Measurements from ENCODE around the gene RTN4RL2.
"Not testable (repeated sequence)": the region's sequence is repeated elsewhere in the genome, so short reads cannot be mapped to it uniquely, and the experiment has no call there.

Gene RTN4RL2

DNA sequence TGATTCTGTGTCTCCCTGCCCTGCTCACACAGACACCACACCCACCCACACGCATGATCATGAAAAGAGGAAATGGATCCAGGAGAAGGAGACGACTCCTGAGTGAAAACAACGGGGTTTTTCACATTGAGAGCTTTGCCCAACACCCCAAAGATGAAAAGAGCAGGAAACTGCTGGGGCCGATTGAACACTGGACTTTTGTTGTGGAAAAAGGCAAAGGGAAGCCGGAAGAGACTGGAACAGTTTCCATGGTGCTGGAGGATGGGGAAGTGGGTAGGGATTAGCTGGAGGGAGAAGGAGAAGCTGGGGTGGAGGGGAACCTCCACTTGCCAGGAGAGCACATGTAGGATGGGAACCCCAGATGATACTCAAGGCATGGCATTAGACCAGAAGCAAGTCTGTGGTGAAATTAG lies 28.2 kb upstream of the RTN4RL2 start:
- no peak for DNase-seq (ENCODE audit: low read depth in 1 of 2, low spot score in 1 of 2)

DNA sequence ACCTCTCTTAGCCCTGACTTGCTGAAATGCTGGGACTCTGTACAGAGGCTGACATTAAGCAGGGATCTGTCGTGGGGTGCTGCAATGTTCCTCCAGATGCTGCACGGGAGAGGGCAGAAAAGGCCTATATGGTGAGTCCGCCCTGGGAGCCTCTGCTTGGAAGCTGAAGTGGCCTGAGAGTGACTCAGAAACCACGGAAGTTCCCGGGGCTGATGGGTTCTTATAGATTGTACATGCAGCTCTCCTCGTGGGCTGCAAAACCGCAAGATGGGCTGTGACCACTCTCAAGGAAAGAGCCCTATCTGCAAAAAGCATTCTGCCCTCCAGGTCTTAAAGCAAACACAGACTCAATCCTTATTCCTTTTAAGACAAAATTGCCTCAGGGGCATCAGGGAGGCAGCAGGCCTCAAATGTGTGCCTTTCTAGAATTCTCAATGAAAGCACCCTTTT lies 27.6 kb upstream of the RTN4RL2 start:
- DNase-seq (ENCODE audit: low read depth in 1 of 2, low spot score in 1 of 2): no peak

DNA sequence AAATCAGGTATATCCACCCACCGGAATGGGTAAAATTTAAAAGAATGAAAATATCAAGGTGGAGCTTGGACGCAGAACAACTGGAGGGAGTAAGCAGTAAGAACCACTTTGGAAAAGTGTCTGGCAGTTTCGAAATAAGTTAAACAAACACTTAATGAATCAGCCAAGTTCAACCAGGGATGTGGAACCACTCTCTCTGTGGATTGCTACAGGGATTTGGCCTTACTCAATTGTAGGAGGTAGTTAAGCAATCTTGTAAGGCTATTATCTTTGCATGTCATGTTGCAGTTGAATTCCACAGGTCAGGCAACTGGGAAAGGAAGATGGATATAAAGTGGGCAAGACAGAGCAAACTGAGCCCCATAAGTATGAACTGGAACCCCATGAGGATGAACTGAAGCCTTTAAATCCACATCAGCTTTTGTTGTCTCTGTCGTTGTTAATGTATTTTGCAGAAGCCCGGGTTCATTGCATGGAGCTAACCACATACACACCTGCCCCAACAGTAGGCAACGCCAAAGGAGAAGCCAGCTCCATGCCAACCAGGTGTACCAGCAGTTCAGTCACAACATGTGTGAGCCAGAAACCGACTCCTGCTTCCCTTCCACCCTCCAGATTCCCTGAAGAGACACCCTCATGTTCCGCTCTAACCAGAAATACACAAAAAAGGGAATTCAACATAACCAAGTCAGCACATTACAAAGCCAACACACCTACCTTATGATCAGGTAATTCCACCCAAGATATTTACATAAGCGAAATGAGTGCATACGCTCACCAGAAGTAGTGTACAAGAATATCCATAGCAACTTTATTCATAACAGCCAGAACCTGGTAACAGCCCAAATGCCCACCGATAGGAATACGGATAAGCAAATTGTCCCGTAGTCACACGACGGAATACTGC lies 25.4 kb upstream of the RTN4RL2 start:
- no peak for DNase-seq (ENCODE audit: low read depth in 1 of 2, low spot score in 1 of 2)

GRCh38 chr11:57436031-57436430 lies 24.3 kb upstream of the RTN4RL2 start:
- no peak for DNase-seq (ENCODE audit: low read depth in 1 of 2, low spot score in 1 of 2)

DNA sequence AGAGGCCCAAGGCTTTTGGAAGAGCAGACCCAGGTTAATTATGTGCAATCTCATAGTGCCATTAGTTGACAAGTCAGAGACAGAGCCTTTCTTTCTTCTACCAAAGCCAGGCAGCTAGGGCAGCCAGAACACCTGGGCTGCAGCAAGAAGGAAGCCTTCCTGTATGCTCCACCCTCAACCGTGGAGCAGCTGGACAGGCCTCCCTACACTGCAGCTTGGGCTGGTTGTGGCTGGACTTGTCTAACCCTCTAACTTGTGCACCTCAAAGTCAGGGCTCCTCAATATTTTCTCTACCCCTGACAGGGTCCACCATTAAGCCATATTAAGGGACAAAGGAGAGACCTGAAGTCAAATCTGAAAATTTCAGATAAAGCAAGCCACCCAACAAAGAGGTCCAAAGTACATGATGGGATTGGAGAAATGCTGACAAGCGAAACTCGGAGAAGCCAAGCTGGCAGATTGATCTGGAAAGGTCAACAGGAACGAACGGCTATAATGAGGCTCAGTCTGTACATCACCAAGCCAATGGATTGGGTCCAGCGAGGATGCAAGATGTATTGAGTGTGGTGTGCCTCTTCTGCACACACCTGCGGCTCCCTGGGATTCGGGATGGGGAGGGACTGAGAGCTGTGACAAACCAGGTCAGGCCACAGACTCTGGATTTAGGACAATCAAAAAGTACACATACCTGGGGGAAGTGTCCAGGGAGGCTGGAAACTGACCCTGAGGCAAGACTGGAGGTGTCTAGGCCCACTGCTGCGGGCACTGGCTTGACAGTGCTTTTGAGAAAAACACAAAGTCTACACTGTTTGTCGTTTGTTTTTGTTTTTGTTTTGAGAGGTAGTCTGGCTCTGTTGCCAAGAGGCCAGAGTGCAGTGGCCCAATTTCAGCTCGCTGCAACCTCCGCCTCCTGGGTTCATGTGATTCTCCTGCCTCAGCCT lies 21.7 kb upstream of the RTN4RL2 start:
- DNase-seq (ENCODE audit: low read depth in 1 of 2, low spot score in 1 of 2): no peak

DNA sequence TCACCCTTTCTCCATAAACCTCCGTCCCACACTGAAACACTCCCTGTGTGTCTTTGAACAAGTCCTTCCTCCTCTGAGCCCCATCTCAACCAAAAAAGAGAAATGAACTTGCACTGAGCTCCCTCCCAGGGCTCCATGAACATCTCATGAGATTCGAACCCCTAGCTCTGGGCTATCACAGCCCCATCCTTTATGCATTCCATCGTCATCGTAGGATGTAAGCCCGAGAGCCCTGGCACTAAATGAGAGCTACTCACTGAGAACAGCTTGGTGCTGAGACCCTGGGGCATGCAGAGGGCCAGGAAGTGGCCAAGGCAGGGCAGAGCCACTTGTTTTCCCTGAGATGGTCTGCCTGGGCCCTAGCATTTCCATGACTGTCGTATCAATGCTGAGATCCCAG lies 20.5 kb upstream of the RTN4RL2 start:
- DNase-seq (ENCODE audit: low read depth in 1 of 2, low spot score in 1 of 2): no peak

DNA sequence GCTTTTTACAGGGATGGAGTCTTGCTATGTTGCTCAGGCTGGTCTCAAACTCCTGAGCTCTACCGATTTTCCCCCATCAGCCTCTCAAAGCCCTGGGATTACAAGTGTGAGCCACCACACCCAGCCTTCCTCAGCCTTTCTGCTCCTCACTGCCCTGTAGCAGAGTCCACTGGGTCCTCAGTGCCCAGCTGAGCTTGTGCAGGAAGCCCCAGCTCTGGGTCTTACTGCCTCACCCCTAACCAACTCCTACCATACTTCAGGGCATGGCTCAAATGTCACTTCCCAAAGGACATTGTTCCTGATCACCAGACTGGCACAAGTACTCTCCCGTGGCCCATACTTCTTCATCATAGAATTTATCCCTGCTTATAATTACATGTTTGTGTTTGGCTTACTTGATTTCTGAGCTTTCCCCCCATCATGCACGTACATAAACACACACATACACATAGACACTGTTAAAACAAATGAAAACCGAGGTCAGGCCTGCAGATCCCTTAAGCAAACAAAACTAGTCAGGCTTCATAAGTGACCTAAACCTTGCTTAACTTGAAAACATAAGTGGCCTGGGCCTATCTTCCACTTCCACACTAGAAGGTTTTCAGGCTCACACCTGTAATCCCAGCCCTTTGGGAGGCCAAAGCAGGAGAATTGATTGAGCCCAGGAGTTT lies 19.4 kb upstream of the RTN4RL2 start:
- DNase-seq (ENCODE audit: low read depth in 1 of 2, low spot score in 1 of 2): no peak

DNA sequence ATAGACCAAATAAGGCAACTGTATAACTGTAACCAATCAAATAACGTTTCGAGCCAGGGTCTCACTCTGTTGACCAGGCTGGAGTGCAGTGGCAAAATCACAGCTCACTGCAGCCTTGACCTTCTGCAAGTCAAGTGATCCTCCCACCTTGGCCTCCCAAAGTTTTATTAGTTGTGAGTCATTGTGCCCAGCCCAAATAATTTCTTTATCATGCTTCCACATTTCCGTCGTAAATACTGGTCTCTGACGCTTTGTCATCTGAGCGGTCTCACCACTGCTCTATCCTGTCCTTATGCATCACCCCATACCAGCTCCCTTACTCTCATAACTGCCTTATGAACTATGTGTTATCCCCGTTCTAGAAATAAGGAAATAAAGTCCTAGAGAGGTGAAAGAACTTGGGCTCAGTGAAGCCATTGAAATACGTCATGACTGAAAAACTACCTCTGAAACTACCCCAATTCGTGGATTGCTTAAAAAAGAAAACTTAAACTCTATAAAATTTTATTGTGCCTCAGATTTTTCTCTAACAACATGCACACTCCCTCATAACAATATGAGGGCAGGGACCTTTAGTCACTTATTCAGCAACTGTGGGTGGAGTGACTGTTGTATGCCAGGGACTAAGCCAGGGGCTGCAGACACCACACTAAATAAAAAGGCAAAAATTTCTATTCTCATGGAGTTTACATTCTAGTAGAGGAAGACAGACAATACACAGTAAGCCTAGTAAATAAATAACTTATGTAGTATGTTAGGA lies 15.8 kb upstream of the RTN4RL2 start:
- DNase-seq (ENCODE audit: low read depth in 1 of 2, low spot score in 1 of 2): no peak

GRCh38 chr11:57445122-57445394 lies 15.3 kb upstream of the RTN4RL2 start:
- not testable (repeated sequence) for DNase-seq (ENCODE audit: low read depth in 1 of 2, low spot score in 1 of 2)

DNA sequence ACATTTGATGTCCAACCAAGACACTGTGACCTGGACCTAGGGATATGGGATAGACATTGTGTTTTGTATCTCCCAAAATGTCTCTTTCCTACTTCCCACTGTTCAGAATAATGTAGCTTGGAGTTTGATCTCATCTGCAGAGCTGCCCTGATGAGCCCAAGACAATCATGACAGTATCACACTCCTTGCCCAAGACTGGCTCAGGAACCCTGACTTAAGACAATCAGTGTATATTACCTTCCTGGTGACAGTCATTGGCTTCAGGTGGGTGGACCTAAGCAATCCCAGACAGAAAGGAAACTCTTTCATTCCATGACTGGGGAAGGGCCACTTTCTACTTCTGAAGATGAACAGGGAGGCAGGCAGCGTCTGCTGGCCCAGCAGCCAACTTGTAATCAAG lies 14.3 kb upstream of the RTN4RL2 start:
- DNase-seq (ENCODE audit: low read depth in 1 of 2, low spot score in 1 of 2): no peak

DNA sequence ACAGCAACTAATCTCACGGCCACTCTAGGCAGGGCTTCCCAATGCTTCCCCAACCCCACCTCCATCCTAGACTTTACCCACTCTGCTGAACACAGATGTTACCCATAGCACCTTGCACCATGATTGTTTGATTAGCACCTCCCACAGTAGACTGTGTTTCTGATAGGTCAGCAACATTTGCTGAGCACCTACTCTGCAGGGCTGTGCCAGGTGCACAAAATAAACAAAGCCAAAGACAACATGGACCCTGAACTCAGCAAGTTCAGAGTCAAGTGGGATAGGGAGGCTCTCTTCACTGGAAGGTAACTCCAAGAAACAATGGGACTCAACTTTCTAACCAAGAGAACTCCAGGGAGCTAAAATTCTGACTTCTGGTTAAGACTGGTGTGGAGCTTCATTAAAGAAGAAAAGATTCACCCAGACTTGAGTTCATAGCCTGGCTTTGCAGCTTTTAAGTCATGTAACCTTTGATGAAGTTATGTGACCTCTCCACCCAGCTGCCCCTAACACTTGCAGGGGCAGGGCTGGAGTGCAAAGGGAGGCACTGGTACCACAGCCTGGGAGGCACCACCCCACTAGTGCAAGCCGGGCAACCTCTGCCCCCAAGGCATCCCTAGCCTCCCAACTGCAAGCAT lies 6.7 kb upstream of the RTN4RL2 start:
- DNase-seq (ENCODE audit: low read depth in 1 of 2, low spot score in 1 of 2): no peak

- DNase-seq (ENCODE audit: low read depth in 1 of 2, low spot score in 1 of 2): peak; percentile 53 to 58
These were observed 3.2 kb upstream of the RTN4RL2 start for GRCh38 chr11:57456960-57457642.

- DNase-seq (ENCODE audit: low read depth in 1 of 2, low spot score in 1 of 2): no peak
These were observed 2.7 kb upstream of the RTN4RL2 start for GRCh38 chr11:57457643-57458023.

DNA sequence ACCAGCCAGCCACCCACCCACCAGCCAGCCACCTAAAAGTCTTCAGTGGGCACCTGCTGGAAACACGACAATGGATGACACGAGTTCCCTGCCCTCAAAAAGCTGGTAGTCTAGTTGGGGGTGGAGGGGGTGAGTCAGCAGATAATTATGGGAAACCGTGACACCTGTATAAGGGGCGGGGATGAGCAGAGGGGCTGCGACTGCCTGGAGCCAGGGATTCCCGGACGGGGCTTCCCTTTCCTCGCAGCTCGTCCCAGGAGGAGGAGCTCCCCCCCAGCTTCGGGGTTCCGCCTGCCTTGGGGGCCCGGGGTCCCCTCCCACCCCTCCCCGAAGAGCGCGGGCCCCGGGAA lies 2.3 kb upstream of the RTN4RL2 start:
- peak in 1 of 2 donors; percentile 45 for DNase-seq (ENCODE audit: low read depth in 1 of 2, low spot score in 1 of 2)

DNA sequence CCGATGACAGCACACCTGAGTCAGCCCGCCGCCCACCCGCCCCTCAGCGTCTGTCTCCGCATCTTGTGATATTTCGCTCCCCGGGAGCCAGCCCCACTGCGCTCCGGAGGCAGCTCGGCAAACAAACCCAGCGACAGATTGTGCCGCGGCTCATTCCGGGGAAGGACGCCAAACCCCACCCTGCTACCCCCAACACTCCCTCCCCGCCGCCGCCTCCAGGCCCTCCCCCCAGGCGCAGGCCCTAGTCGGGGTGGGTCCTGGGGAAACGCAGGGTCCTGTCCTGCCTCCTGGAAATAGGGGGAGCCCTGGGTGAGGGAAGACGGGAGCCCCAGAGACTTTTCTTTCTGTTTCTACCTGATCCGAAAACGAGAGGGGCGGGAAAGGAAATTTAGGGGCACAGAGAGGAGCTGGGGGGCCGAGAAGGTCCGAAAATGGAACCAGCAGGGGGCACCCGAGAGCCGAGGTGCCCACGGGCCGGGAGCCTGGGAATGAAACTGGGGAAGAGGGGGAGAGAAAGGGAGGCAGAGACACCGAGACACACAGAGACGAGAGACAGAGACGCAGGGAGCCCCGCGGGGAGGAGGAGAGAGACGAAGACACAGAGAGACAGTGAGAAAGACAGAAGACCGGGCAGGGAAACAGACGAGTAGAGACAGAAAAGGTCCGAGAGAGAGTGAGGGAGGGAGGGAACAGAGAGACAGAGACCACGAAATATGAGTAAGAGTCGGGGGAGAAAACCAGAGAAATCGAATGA lies 1.7 kb upstream of the RTN4RL2 start:
- DNase-seq (ENCODE audit: low read depth in 1 of 2, low spot score in 1 of 2): no peak

GRCh38 chr11:57459164-57460021 lies 935 bp upstream of the RTN4RL2 start:
- no peak for DNase-seq (ENCODE audit: low read depth in 1 of 2, low spot score in 1 of 2)

DNA sequence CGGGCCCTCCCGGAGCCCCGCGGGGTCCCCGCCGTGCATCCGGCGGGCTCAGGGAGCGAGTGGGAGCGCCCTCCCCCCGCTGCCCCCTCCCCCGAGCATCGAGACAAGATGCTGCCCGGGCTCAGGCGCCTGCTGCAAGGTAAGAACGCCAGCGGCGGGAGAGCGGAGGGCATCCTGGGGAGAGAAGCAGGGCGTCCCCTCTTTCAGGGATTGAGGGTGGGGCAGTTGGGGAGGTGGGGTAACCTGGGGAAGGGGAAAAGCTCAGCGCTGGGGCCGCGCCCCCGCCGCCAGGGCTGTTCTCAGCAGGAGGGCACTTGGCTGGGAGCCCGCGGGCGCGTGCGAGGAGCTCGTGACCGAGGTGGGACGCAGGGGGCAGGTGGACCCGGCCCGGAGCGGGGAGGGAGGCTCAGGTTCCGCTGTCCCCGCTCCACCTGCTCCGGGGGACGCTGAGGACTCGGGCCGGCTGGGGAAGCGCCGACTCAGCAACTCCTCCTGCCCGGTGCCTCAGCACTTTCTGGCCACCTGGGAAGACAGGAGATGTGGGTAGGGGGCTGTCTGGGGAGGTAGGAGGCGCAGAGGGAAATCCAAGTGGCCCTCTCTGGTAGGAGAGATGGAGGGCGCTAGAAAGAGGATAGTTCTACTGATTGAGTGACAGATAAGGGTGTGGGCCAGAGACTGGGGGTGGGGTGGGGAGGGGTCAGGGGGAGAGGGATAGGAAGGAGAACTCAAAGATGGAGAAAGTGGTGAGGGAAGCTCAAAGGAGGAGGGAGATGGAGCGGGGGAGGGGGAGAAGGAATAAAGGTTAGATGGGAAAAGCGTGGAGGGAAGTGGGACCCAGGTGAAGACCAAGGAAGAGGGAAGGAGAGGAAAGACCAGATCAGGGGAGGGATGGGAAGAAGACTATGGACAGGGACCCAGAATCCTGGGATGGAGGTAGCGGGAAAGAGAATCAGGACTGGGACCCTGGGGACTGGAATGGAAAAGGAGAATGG lies 726 bp downstream of the RTN4RL2 start:
- DNase-seq (ENCODE audit: low read depth in 1 of 2, low spot score in 1 of 2): no peak
